Measurements from ENCODE around the gene ZCWPW1. TPM values are rescaled to one million over a fixed set of nuclear protein-coding genes. Genes with fewer than 3 reads are reported as not detected.
A peak's percentile ranks its signal among the peaks of the same experiment; 100 is the strongest.

ZCWPW1 gene
- total and polyA plus RNA-seq, 2 of the 8 experiments (the other 6 are each of a cell fraction or from before 2014, with no cell fraction given), result 0.51 to 1.4 TPM

- H3K4me1 ChIP-seq (replicated peaks in 1 of 4; ENCODE audit: control insufficient read depth in 3 of 4, insufficient read depth in 4 of 4, low read length in 3 of 4), result peaks cover 4 to 17% (median 10%) of the 10 kb centered on the region in 4 experiments
- POLR2A ChIA-PET (ENCODE audit: partially characterized antibody), result interaction anchor here (0.5 to 4.2 kb wide), 28 partner anchors 8 to 405 kb away, joined by 3 to 81 read pairs (median 10); partner anchors contain the start of genes AP4M1, FBXO24, MCM7 and PPP1R35
- H4K91ac ChIP-seq (replicated peaks; ENCODE audit: insufficient read length, low read length), result peak overlapping the region; percentile 83
- WGBS, 2 experiments (ENCODE audit: extremely low coverage in 1 of 2, insufficient coverage in 1 of 2, insufficient read length in 1 of 2, insufficient replicate concordance in 2 of 2, low coverage in 1 of 2, low lambda C conversion rate in 2 of 2, missing lambda C conversion rate in 1 of 2), result 64% methylated on average over 28 of the region's 31 CpGs; no CpG with 5 or more reads in 1 of the 2 experiments
- peaks cover 0 to 49% of the 10 kb centered on the region in 2 experiments; a peak in 3 of 4 replicates for H3K79me2 ChIP-seq (ENCODE audit: control insufficient read depth in 1 of 2, insufficient read depth in 2 of 2, low read length in 2 of 2)
- peaks cover 0 to 6% (median 6%) of the 10 kb centered on the region in 4 experiments; a peak in 4 of 7 replicates for H3K27me3 ChIP-seq (replicated peaks in 1 of 4; ENCODE audit: control insufficient read depth in 3 of 4, extremely low read depth in 1 of 4, insufficient read depth in 3 of 4, low read length in 3 of 4)
- peak overlapping the region; percentile 84 to 88 for H3K4me2 ChIP-seq (ENCODE audit: insufficient read depth in 1 of 2, low read depth in 2 of 2, low read length in 2 of 2)
- H2AFZ ChIP-seq (ENCODE audit: low read length), result no peak overlapping the region
- no peak overlapping the region; the same call in 1 of the 2 replicates for H2BK15ac ChIP-seq (ENCODE audit: low read length)
- H3K79me1 ChIP-seq (ENCODE audit: low read depth, low read length), result peaks cover 2% of the 10 kb centered on the region
- 0 out of 2 replicates have a peak overlapping the region, but pooled peaks have one; percentile 5 for H2BK12ac ChIP-seq (ENCODE audit: low read depth, low read length)
- DNase-seq (ENCODE audit: low read depth in 1 of 2, low spot score in 2 of 2) (no peak), FAIRE-seq (no peak)
- peak overlapping the region; percentile 83 for H3K18ac ChIP-seq (ENCODE audit: extremely low read depth, low read length)
- peak overlapping the region; percentile 72 for H3K4ac ChIP-seq (replicated peaks; ENCODE audit: insufficient read length, low read depth, low read length)
- peak overlapping the region; percentile 73 to 85 (median 78) for H3K4me3 ChIP-seq (ENCODE audit: extremely low read depth in 1 of 4, insufficient read depth in 2 of 4, low read depth in 3 of 4, low read length in 4 of 4)
- 0 out of 2 replicates have a peak overlapping the region, but pooled peaks have one; percentile 95 for H3K27ac ChIP-seq (ENCODE audit: low read depth, low read length)
- no peak for TF ChIP-seq POU5F1 (IDR thresholded peaks at IDR 0.05; ENCODE audit: low read depth, low read length)
- TF ChIP-seq TEAD4 (IDR thresholded peaks at IDR 0.05; ENCODE audit: low read depth, low read length), result no peak
- no peak for TF ChIP-seq GABPA (IDR thresholded peaks at IDR 0.05; ENCODE audit: borderline replicate concordance, insufficient read depth, low read length)
- no peak for TF ChIP-seq SAP30 (IDR thresholded peaks at IDR 0.05; ENCODE audit: insufficient read depth, insufficient replicate concordance, low read length)
- no peak for TF ChIP-seq POLR2AphosphoS5 (IDR thresholded peaks at IDR 0.05; ENCODE audit: low read depth, low read length)
- no peak for TF ChIP-seq RAD21 (IDR thresholded peaks at IDR 0.05 in 1 of 2, conservative IDR thresholded peaks at IDR 0.05 in 1 of 2; ENCODE audit: low read depth in 2 of 2, low read length in 2 of 2)
- H2AK5ac ChIP-seq (ENCODE audit: low read depth, low read length), result peak overlapping the region; percentile 99
- no peak overlapping the region for H3K23ac ChIP-seq (ENCODE audit: insufficient read length)
- peak overlapping the region; percentile 83 for H3K56ac ChIP-seq (replicated peaks; ENCODE audit: insufficient read length, low read depth, low read length)
- H2BK20ac ChIP-seq (ENCODE audit: low read length), result no peak overlapping the region
- H3K23me2 ChIP-seq (ENCODE audit: low read depth, low read length), result peaks cover 8% of the 10 kb centered on the region; the same call in 1 of the 2 replicates
- peak overlapping the region; percentile 41 to 96 (median 88); a peak in 5 of 7 replicates for H3K9ac ChIP-seq (replicated peaks in 1 of 4; ENCODE audit: extremely low read depth in 1 of 4, low read depth in 3 of 4, low read length in 3 of 4)
- no peak overlapping the region for H3K14ac ChIP-seq (ENCODE audit: insufficient read length)
- H3K36me3 ChIP-seq (ENCODE audit: control insufficient read depth in 2 of 4, insufficient read depth in 4 of 4, low read length in 3 of 4), result peaks cover 2 to 44% (median 18%) of the 10 kb centered on the region in 4 experiments; a peak in 6 of 8 replicates
- peak overlapping the region; percentile 74 for H4K5ac ChIP-seq (ENCODE audit: insufficient read length, low read depth, low read length)
- peaks cover 8% of the 10 kb centered on the region in 2 experiments for H4K20me1 ChIP-seq (replicated peaks in 1 of 2; ENCODE audit: control insufficient read depth in 1 of 2, insufficient read depth in 2 of 2, low read length in 2 of 2)
- peaks cover 0 to 6% of the 10 kb centered on the region in 2 experiments; a peak in 1 of 4 replicates for H3K9me3 ChIP-seq (ENCODE audit: insufficient read depth in 2 of 2, low read depth in 1 of 2, low read length in 1 of 2)
- H2BK120ac ChIP-seq (replicated peaks; ENCODE audit: low read depth, low read length), result no peak overlapping the region
- CTCF ChIA-PET (ENCODE audit: partially characterized antibody), result interaction anchor here (0.8 to 1.0 kb wide), 2 partner anchors 25 to 30 kb away, joined by 3 read pairs; no protein-coding TSS in a partner anchor
- H4K8ac ChIP-seq (ENCODE audit: extremely low read depth, insufficient read depth, low read length), result peak overlapping the region; percentile 69
- H2BK5ac ChIP-seq (ENCODE audit: low read depth, low read length), result peak overlapping the region; percentile 97; the same call in 1 of the 2 replicates
Measured at GRCh38 chr7:100430493-100431285, 2.2 kb upstream of the ZCWPW1 start.
